ENCODE data around the gene LMF1. TPM values are rescaled to one million over a fixed set of nuclear protein-coding genes. Genes with fewer than 3 reads are reported as not detected.

The LMF1 gene
- total RNA-seq, 1 donor from 2014 or later: 10.2 TPM

- no peak for DNase-seq (ENCODE audit: low spot score in 2 of 2)
- no peak for FAIRE-seq
Measured at GRCh38 chr16:856101-856500, 114.7 kb downstream of the LMF1 start.

- FAIRE-seq (no peak), DNase-seq (ENCODE audit: low spot score in 2 of 2) (no peak)
Measured at GRCh38 chr16:855471-855870, 115.3 kb downstream of the LMF1 start.

GRCh38 chr16:854808-855410 is 115.9 kb downstream of the LMF1 start:
- FAIRE-seq: no peak
- no peak for DNase-seq (ENCODE audit: low spot score in 2 of 2)

- no peak for DNase-seq (ENCODE audit: low spot score in 2 of 2)
- FAIRE-seq: no peak
Measured at GRCh38 chr16:853981-854807, 116.6 kb downstream of the LMF1 start.

- no peak for DNase-seq (ENCODE audit: low spot score in 2 of 2)
- no peak for FAIRE-seq
Measured at GRCh38 chr16:853306-853705, 117.5 kb downstream of the LMF1 start.

GRCh38 chr16:852451-853185 is 118.2 kb downstream of the LMF1 start:
- DNase-seq (ENCODE audit: low spot score in 2 of 2): peak; percentile 76 to 79
- no peak for FAIRE-seq

- FAIRE-seq (no peak), DNase-seq (ENCODE audit: low spot score in 2 of 2) (no peak)
Measured at GRCh38 chr16:851871-852270, 118.9 kb downstream of the LMF1 start.

- no peak for FAIRE-seq
- no peak for DNase-seq (ENCODE audit: low spot score in 2 of 2)
Measured at GRCh38 chr16:851209-851810, 119.5 kb downstream of the LMF1 start.

- FAIRE-seq (no peak), DNase-seq (ENCODE audit: low spot score in 2 of 2) (no peak)
Measured at GRCh38 chr16:850668-851067, 120.1 kb downstream of the LMF1 start.

GRCh38 chr16:848510-849253 is 122.1 kb downstream of the LMF1 start:
- FAIRE-seq: no peak
- no peak for DNase-seq (ENCODE audit: low spot score in 2 of 2)

- no peak for FAIRE-seq
- no peak for DNase-seq (ENCODE audit: low spot score in 2 of 2)
Measured at GRCh38 chr16:847681-848445, 122.9 kb downstream of the LMF1 start.

GRCh38 chr16:847151-847550 is 123.6 kb downstream of the LMF1 start:
- no peak for DNase-seq (ENCODE audit: low spot score in 2 of 2)
- no peak for FAIRE-seq

- no peak for FAIRE-seq
Measured at GRCh38 chr16:845351-845745, 125.4 kb downstream of the LMF1 start.

GRCh38 chr16:844638-845350 is 126.0 kb downstream of the LMF1 start:
- FAIRE-seq: no peak
- DNase-seq (ENCODE audit: low spot score in 2 of 2): no peak

More at GRCh38 chr16:845351-845745, 125.4 kb downstream of the LMF1 start:
- no peak for DNase-seq (ENCODE audit: low spot score in 2 of 2)

GRCh38 chr16:843771-844170 is 127.0 kb downstream of the LMF1 start:
- DNase-seq (ENCODE audit: low spot score in 2 of 2): no peak
- no peak for FAIRE-seq

- FAIRE-seq: no peak
- DNase-seq (ENCODE audit: low spot score in 2 of 2): no peak
Measured at GRCh38 chr16:842711-843560, 127.8 kb downstream of the LMF1 start.

- FAIRE-seq: no peak
- peak in 1 of 2 donors; percentile 78 for DNase-seq (ENCODE audit: low spot score in 2 of 2)
Measured at GRCh38 chr16:842061-842476, 128.7 kb downstream of the LMF1 start.

Data from frontal cortex (tissue), 4 donors.